IPS-NIHi7 (cell line): ENCODE data around the gene LRBA.
"Not testable (repeated sequence)": the region's sequence is repeated elsewhere in the genome, so short reads cannot be mapped to it uniquely, and the experiment has no call there.

Experiments used
- DNase-seq: peaks from one replicate; pipeline ENCODE4 v3.0.0; 2012; ENCODE audit warnings: mixed read lengths; ENCODE audit errors: extremely low spot score

The LRBA gene

DNA sequence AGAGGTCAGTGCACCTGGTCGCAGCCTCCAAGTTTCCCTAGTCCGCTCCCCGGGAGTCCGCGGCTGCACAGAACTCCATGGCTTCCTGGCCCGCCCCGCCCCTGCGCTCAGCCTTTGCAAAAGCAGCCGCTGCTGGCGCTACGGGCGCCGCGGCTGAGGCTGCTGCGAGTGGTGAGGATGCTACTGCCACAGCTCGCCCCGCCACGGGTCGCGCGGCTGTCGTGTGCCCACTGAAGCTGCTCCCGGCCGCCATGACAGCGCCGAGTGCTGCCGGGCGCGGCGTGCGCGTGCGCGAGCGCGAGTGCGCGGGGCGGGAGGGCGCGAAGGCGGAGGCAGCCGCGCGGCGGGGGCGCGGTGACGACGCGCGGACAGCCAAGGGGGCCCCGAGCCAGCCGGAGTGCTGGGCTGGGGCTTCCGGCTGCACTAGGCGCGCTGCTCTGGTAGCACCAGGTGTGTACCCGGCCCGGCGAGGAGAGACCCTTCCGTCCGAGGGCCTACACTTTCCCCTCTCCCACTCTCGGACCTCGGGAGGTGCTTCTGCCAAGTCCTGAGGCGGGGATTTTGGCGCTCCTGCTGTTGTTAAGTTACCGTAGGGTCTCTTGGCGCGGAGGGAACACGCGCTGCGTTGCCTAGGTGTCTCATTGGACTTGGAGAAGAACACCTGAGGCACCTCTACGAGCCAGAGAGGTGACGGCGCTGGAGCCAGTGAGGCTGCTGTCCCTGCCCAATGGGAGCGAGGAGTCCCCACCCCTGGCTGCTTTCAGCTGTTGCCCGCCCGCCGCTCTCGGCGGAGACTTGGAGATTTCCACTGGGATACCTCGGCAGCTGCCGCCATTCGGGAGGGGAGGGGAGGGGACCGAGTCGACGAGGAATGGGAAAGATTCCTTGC is 619 bp upstream of the LRBA start:
- peak; percentile 85 for DNase-seq

DNA sequence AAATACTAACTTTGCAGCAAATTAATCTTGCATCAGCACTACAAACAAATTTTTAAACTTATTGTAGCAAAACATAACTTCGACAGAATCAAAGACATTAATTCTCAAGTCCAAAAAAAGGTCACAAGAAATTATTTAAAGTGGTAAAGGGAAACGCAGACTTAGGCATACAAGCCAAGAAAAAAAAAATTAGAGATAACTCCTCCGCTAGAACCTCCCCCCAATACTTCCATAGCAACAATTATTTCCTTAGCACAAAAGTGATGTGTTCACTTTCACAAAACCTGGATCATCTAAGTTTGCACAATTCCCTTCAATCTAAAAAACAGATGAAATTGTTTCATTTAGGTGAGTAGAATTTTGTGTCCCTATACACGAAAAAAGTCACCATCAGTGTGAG is 1.1 kb downstream of the LRBA start:
- DNase-seq, result no peak

GRCh38 chr4:151013491-151013890 is 1.6 kb downstream of the LRBA start:
- DNase-seq, result no peak

GRCh38 chr4:151012820-151013219 is 2.3 kb downstream of the LRBA start:
- DNase-seq, result no peak

DNA sequence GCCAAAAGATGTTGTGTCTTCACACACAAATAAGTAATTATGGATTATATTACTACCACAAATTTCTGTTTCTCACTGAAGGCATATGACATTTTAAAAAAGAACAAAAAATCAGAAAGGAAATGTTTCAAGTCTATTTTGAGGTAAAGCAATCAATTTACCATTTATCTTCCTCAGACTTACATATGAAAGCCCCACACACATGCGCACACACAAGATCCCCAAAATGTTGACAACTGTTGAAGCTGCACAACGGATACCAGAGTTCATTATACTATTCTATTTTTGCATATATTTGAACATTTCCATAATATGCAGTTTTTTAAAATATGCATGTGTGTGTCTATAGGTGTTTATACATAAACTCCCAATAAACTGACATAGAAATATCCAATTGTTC is 2.7 kb downstream of the LRBA start:
- no peak for DNase-seq

DNA sequence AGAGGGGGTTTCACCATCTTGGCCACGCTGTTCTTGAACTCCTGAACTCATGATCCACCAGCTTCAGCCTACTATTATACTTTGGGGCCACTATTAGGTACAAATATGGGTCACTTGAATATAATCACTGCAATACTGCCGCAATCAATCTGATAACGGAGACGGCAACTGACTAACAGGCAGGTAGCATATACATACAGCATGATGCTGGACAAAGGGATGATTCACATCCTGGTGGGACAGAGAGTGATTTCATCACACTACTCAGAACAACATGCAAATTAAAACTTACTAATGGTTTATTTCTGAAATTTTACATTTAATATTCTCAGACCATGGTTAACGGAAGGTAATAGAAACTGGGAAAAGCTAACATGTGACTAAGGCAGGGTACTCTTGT is 10.9 kb downstream of the LRBA start:
- no peak for DNase-seq

DNA sequence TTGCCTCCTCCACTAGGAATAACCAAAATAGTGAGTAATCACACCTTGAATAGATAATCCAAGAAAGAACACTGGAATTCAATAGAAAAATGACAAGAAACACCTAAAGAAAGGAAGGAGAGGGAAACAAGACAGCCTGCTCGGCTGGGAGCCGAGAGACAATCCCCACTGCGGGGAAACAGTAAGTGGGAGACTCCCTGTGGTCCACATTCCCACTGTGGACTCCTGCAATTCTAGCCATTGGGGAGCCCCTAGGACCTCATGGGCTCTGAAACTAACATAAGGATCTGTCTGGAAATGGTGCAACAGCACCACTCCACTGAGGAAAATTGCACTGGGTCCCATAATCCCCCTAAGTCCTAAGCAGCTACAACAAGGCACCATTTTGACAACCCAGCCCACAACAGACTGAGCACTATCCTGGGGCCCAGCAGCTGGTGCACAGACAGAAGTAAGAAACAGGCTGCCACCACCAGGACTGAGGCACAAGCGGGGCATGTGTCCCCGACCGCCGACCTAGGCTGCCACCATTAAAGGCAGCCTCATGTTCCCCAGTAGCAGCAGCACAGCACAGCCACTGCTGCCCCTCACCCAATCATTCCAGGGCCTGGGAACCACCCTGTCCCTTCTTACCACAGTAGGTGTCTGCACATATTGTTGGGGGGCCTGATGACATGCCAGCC is 14.2 kb downstream of the LRBA start:
- DNase-seq, result no peak

DNA sequence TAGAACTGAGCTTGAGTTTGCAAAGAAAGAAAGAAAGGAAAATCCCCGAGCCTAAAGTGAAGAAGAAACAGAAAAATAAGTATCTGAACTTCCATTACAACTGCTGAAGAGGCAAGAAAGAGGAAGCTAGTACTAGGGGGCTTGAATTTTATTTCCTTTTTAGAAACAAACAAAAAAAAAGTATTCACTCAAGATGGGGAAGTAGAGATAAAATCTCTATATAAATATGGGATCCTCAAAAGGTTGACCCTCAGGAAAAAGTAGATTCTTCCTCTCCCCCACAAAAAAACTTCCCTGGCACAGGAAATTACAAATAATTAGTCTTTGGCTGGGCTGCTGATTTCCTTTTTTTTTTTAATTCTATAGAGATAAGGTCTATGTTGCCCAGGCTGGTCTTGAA is 16.0 kb downstream of the LRBA start:
- no peak for DNase-seq

GRCh38 chr4:150997141-150997540 is 17.9 kb downstream of the LRBA start:
- DNase-seq, result no peak

GRCh38 chr4:150994721-150995120 is 20.4 kb downstream of the LRBA start:
- no peak for DNase-seq

GRCh38 chr4:150993577-150993976 is 21.5 kb downstream of the LRBA start:
- not testable (repeated sequence) for DNase-seq

DNA sequence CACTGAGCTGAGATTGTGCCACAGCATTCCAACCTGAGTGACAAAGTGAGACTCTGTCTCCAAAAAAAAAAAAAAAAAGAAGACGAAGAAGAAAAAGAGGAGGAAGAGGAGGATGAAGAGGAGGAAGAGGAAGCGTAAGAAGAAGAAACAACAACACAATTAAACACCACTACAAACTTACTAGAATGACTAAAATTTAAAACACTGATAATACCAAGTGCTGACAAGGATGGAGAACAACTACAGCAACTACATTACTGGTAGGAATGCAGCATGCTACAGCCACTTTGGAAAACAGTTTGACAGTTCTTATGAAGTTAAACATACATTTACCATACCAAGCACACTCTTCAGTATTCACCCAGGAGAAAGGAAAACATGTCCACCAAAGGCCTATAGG is 24.1 kb downstream of the LRBA start:
- no peak for DNase-seq

- DNase-seq, result no peak
Measured at GRCh38 chr4:150990250-150990649, 24.8 kb downstream of the LRBA start.

GRCh38 chr4:150988238-150988637 is 26.8 kb downstream of the LRBA start:
- DNase-seq, result no peak

DNA sequence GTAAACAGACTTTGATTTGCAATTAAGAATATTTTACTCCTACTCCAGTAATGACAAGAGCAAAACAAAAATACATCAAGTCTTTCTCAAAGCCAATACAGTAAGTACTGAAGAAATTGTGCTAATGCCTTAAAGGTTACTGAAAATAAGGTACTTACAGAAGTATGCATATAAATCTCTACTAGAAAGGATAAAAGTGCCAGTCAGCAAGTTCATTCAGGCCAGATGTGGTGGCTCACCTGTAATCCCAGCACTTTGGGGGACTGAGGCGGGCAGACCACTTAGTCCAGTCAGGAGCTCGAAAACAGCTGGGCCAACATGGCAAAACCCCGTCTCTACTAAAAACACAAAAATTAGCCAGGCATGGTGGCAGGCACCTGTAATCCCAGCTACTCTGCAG is 27.9 kb downstream of the LRBA start:
- DNase-seq, result no peak

DNA sequence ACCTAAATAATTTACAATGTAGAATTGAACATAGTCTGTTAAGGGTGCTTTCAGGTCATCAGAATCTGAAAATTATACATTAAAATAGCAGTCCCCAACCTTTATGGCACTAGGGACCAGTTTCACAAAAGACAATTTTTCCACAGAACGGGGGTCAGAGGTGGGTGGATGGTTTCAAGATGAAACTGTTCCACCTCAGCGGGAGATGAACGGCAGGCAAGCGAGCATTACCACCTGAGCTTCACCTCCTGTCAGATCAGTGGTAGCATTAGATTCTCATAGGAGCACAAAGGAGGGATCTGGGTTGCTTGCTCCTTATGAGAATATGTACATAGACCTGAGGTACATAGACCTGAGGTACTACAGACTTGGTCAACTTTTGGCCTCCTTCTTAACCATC is 29.0 kb downstream of the LRBA start:
- DNase-seq, result no peak

DNA sequence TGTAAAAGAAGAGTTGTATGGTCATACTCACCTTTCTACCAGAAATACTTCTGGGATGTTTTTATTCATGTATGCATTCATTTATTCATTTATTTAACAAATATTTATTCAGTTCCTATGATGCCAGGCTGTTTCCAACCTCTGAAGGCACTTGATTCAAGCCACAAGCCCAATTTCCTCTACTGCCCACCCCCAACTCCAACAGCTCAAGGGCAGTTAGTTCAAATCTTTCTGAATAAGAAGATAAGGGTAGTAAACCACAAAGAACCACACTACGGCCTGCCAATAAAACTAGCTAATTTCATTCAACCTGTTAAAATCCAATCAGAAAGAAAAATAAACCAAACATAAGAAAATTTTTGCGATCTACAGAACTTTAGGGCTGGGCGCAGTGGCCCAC is 31.2 kb downstream of the LRBA start:
- DNase-seq, result no peak

DNA sequence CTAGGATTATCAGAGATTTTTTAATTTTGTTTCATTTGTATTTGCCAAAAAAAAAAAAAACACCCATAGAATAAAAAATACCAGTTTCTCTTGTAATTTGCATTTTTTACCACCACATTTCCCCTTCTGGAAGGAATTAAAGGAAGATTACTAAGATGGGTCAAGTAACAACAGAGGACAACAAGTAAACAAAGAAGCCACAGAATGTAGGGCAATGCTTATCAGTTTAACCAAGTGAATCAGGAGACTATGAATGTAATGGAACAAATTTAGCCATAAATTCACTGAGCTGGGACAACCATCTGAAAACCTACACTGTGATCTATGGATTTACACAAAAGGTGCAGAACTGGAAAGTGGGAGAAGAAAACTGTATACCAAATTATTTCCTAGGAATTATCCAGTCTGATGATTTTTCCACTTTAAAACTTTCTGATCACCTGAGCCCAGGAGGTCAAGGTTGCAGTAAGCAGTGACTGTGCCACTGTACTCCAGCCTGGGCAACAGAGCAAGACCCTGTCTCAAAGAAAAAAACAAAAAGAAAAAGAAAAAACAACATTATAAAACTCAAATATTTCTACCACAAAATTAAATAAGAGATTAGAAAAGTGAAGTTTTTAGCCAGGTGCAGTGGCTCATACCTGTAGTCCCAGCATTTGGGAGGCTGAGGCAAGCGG is 32.4 kb downstream of the LRBA start:
- no peak for DNase-seq

- DNase-seq, result no peak
Measured at GRCh38 chr4:150978738-150979575, 36.1 kb downstream of the LRBA start.

DNA sequence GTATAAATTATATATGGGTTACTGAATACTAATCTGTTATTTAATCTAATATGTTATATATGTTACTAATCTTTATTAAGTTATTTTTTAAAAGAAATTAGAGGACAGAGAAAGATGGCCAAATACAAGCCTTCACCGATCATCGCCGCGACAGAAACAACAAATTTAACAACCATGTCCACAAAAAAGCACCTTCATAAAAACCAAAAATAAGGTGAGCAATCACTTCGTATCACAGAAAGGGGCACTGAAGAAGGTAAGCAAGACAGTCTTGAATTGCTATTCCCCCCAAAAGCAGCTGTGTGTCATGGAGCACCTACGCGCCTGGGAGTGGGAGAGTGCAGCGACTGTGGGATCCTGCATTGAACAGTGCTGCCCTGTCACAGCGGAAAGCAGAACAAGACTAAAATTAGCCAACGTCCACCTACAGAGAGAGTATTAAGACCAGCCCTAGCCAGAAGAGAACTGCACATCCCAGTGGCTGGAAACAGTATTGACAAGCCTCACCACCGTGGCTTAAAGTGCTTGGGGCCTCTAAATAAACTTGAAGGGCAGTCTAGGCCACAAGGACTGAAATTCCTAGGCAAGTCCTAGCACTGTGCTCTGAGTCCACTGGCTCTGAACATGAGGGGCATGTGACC is 38.5 kb downstream of the LRBA start:
- DNase-seq, result peak; percentile 49

DNA sequence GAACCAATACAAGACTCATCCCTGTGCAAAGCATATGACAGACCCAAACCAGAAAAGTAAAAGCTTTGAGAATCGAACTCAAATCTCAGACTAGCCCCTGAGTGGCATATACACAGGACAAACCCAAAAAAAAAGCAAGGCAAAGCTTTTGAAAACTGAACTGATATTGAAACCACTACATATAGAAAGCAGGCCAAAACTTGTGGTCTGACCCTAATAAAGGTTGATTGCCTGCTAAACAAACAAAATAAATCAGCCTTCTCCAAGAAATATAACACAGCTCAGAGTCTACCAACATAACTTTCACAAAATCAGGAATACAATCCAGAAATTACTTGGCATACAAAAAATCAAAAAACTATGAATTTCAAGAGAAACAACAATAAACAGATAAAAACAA is 40.3 kb downstream of the LRBA start:
- no peak for DNase-seq
